ENCODE results near the gene DMRT1.
"Not testable (repeated sequence)": the region's sequence is repeated elsewhere in the genome, so short reads cannot be mapped to it uniquely, and the experiment has no call there.

DMRT1 gene

DNA sequence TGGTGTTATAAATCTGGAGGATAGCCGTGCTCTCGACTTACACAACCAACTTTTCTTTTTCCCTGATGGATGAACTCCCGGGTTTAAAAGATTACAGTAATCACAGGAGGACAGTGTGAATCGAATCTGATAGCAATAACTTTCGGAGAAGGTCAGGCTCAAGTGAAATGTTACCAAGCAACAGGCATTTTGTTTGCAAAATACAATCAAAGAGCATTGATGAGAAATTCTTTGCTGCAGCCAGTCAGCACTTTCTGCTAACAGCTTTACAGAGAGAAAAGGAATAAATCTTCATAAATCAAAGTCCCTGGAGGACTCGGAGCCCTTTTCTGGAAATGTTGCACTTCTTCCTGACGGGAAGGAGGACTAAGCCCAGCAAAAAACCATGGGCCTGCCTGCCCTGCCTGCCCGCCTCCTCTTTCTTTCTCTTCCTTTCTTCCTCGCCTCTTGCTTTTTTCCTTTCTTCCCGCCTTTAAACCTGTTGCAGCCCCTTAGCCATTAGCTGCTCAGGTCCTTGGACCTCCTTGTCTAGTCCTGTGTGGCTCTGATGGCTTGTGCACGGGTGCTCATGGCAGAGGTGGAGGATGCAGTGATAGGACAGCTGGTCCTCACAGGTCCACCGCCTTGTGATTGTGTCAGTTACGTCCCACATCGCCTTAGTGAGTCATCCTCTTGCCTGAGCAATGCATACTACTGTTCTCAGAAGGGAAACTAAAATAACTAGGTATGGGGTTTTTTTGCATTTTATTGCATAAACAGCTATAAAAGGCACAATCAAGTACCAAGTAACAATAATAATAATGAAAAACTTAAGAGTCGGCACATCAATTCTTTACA lies 141.1 kb downstream of the DMRT1 start:
- no peak for DNase-seq (ENCODE audit: insufficient read length, low spot score)
- no peak for FAIRE-seq

DNA sequence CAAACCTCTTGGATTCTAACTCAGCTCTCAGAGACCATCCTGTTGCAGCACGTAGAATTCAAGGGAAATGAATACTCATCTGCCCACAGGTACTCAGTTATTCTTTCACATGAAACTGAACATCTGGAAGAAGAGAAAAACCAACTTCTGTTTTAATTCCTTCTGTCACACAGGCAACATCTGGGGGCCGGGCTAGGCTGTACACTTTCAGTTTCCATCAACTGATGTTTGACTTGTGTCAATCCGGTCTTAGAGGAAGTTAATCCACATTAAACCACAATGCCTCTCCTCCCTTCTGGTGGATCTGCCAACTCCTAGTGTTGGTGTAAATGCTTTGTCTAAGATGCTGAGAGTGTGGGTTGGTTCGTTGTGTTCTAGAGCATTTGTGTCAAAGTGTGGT lies 152.5 kb downstream of the DMRT1 start:
- no peak for DNase-seq (ENCODE audit: insufficient read length, low spot score)
- no peak for FAIRE-seq

DNA sequence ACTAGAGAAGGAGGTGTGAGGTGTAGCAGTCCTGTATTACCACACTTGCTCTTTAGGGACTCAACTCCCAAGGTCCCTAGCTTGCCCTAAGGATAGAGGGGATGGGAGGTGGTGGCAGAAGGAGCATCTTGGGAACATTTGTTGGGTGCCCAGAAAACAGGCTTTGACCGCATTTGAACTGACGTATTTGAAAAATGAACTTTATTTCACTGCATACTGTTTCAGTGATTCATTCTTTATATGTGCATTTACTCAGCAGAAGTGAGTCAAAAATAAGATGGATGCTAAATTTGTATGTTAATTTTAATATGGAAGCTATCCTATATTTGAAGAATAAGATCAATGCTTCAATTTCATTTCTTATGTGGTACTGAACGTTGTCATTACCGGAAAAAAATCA lies 153.7 kb downstream of the DMRT1 start:
- DNase-seq (ENCODE audit: insufficient read length, low spot score): no peak
- no peak for FAIRE-seq

DNA sequence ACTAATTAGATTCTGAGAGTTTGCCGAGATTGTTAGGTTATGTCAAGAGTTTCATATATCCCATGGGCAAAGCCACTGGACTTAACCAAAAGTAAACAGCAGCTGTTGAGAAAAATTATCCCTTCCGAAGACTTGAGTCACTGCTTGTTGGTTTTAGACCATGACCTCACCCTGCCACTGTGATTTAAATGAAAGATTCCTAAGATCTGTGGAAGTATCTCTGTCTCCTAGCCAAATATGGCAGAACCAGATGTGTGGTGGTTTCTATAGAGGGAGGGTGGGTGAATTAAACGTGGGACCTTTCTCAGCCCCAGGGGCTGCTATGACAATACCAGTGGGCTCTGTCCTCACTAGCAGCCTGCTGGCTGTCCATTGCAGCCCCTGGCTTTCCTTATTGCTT lies 154.3 kb downstream of the DMRT1 start:
- no peak for DNase-seq (ENCODE audit: insufficient read length, low spot score)
- no peak for FAIRE-seq

DNA sequence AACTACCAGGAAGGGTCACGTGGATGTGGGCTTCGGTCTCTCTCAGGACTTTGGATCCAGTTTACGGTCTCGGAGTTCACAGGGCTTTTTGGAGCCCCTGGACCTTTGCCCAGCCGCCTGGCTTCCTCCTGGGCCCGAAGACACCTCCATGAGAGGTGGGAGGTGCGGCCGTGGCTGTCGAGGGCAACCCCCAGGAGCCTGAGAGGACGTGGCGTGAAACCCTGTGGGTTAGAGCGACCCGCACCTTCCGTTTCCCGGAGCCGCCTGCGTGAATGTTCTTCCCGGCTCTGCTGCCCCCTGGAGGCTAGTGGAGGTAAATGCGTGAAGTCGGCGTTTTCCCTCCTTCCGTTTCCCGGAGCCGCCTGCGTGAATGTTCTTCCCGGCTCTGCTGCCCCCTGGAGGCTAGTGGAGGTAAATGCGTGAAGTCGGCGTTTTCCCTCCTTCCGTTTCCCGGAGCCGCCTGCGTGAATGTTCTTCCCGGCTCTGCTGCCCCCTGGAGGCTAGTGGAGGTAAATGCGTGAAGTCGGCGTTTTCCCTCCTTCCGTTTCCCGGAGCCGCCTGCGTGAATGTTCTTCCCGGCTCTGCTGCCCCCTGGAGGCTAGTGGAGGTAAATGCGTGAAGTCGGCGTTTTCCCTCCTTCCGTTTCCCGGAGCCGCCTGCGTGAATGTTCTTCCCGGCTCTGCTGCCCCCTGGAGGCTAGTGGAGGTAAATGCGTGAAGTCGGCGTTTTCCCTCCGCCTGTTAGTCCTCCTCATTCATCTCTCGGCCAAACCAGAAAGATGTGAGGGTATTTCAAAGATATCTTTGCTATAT lies 157.0 kb downstream of the DMRT1 start:
- DNase-seq (ENCODE audit: insufficient read length, low spot score); FAIRE-seq: not testable (repeated sequence)

DNA sequence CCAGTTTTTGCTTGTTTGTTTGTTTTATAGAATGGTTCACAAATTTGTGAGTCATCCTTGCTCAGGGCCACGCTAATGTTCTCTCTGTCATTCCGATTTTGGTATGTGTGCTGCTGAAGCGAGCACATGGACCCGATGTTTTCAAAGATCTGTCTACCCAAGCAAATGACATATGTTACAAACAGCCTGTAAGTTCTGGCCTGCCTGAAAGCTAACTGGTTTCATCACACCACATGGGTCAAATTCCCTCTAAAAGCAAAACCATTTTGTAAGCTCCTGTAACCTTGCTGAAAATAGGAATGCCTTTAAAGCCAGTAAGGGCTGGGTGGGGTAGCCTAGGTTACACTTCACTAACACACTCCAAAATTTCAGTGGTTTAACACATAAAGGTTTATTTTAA lies 160.3 kb downstream of the DMRT1 start:
- no peak for FAIRE-seq

DNA sequence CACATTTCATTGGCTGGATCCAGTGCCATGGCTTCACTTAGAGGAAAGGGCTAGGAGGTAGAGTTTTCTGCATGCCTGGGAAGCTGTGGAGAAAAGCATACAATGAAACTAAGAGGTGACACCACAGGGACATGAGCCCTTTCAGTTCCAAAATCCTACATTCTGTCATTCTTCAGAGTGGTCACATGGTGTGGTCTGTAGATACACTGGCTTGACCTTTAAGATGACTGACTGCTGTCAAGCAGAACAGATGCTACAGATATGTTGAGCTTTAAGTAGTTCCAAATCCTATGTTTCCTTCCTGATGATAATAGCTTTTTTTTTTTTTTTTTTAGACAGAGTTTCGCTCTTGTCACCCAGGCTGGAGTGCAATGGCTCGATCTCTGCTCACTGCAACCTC lies 161.2 kb downstream of the DMRT1 start:
- FAIRE-seq (no peak), DNase-seq (ENCODE audit: insufficient read length, low spot score) (no peak)

More for the DNA sequence above, 160.3 kb downstream of the DMRT1 start:
- no peak for DNase-seq (ENCODE audit: insufficient read length, low spot score)

DNA sequence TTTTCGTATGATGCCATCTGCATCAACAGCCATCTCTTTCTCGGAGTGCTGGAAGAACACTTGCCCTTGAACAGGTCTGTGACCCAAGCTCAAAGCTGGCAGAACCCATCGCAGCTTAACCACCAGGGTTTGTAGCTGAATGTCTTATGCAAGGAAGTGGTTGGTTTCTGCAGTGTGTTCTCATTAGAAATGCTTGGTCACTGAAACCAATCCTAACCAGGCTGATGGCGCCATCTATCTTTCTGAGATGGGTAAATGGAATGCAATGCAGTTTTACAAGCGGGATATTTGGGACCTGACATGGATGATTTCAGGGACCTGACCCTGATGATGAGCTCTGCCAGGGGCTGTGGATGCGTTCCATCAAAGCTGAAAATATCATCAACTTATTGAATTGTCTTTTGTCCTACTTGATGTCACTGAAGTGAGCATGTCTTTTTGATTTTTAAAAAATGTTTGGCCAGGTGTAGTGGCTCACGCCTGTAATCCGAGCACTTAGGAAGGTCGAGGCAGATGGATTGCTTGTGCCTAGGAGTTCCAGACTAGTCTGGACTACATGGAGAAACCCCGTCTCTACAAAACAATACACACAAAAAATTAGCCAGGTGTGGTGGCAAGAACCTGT lies 163.7 kb downstream of the DMRT1 start:
- DNase-seq (ENCODE audit: insufficient read length, low spot score) (no peak), FAIRE-seq (peak; percentile 77)

DNA sequence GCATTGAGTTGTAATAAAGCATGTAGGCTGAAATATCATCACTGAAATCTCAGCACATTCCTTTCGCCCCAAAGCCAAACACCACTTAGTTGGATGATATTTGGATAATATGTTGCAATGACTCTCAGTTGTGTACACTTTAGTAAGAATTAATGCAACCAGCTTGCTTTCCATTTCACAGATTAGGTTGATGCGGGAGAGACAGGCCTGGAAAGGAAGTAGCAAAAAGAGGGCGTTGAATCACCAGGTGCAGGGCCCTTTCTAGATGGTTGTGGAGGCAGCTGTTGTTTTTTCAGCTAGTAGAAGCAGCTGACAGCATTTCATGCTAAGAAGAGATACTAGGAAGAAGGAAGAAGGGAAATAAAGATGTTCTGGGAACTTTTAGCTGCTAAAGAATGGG lies 165.8 kb downstream of the DMRT1 start:
- DNase-seq (ENCODE audit: insufficient read length, low spot score) (no peak), FAIRE-seq (no peak)

DNA sequence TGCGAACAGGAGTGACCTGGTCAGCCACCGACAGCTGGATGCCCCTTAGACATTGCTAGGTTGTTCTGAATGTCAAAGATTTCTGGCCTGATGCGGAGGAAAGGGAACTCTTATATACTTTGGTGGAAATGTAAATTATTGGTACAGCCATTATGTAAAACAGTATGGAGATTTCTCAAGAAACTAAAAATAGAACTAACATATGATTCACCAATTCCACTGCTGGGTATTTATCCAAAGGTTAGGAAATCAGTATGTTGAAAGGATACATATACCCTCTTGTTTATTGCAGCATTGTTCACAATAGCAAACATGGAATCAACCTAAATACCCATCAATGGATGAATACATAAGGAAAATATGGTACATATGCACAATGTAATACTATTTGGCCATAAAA lies 166.7 kb downstream of the DMRT1 start:
- no peak for FAIRE-seq
- no peak for DNase-seq (ENCODE audit: insufficient read length, low spot score)

DNA sequence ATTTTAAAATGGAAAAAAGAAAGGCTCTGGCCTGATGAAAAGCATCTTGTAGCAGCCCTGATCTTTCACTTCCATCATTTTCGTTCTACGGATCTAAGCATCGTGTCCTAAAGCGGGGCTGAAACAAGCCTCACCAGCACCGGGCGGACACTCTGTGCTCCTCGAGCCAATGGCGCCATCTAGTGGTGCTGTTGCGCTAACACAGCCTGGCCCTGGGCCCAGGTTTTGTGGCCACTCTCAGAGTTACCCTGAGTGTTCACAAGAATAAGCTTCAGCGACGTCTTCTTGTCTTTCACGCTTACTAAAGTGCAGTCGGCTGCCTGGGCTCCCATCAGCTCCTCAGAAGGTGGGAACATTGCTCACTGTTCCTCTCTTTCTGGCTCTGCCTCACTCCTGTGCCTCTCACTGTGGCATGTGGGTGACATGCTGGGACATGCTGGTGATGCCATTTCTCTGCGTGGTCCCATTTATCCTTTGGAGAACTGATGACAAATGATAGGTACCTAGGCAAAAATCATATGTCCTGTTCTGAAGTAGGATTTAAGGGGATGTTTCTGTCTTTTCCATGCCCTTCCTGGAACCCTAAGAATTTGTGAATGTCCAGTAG lies 167.7 kb downstream of the DMRT1 start:
- FAIRE-seq (peak; percentile 79), DNase-seq (ENCODE audit: insufficient read length, low spot score) (peak; percentile 44)

DNA sequence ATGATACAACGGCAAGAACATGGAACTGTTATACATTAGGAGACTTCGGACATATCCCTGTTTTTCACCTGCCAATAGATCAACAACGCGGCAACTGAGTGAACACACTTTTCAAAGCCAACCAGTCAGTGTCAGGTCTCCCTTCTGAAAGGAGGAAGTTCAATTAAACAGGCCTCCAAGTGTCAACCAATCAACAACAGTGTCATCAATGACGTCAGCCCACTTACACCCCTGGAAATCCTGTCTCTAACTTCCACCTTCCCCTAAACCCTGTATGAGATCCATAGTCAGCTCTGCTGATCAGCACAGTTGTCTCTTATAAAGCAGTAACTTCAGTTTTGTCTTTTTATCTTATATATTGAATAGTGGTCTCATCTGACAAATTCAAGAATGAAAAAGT lies 171.5 kb downstream of the DMRT1 start:
- FAIRE-seq (no peak), DNase-seq (ENCODE audit: insufficient read length, low spot score) (no peak)

DNA sequence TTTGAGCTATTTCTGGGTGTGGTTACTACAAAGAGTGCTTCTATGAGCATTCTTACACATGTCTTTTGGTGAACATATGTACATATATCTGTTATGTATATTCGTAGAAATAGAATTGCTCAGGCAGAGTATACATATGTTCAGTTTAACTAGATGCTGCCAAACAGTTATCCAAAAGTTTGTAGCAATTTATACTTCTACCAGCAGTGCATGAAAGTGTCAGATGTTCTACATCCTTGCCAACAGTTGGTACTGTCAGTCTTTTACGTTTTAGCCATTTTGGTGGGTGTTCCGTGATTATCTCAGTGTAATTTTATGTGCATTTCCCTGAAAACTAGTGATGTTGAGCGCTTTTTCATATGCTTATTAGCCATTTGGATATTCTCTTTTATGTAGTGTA lies 172.7 kb downstream of the DMRT1 start:
- no peak for FAIRE-seq

DNA sequence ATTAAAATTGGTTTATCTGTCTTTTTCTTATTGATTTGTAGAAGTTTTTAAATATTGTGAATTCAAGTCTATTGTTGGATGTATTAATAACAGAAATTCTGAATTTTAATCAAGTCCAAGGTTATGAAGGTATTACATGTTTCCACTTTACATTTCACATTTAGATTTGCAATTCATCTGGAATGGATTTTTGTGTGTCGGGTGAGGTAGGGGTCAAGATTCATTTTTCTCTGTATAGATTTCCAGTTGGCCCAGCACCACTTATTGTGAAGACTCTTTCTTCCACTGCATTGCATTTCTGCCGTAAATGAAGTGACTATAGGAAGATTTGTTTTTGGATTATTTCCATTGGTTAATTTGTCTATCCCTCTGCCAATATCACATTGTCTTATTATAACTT lies 173.1 kb downstream of the DMRT1 start:
- DNase-seq (ENCODE audit: insufficient read length, low spot score) (no peak), FAIRE-seq (no peak)

More for the DNA sequence above, 172.7 kb downstream of the DMRT1 start:
- DNase-seq (ENCODE audit: insufficient read length, low spot score): no peak

DNA sequence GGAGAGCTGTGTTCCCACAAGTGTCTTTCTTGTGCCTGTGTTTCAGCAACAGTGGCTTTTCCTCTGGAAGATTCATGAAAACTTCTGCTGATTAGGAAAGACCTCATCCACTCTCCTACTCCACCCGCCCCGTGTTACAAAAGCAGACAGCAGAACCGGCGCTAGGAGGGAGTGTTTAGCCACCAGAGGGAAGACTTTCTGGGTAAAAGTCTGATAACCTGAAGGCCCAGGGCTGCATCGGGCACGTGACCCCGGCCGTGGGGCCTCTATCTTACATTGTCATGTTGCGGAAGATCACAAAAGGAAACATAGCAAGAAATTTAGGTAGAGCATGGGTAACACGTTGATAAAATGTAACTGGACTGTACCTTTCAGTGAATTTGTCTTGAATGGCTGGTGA lies 176.6 kb downstream of the DMRT1 start:
- DNase-seq (ENCODE audit: insufficient read length, low spot score) (no peak), FAIRE-seq (no peak)

All from GM19239 (cell line).